ENCODE results near the gene FAM180A.
A peak's percentile ranks its signal among the peaks of the same experiment; 100 is the strongest.
"Not testable (repeated sequence)": the region's sequence is repeated elsewhere in the genome, so short reads cannot be mapped to it uniquely, and the experiment has no call there.

FAM180A gene

DNA sequence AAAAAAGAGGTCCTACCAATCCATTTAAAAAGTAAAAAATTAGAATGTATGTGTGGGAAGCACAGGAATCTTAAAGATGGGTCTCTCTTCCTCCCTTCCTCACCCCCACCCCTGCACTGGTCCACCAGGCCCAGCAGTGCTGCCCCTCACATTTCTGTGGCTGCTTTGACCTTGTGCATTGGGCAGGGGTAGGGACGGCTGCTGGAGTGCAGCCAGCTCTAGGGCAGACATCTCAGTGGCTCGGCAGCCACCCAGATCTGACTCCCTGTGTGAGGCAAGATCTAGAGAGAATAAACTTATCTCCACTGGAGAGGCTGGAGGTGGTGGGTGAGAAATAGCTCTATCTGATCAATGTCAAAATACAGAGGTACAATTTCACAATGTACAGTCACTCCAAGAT lies 6.7 kb downstream of the FAM180A start:
- no peak for DNase-seq (ENCODE audit: low spot score)

DNA sequence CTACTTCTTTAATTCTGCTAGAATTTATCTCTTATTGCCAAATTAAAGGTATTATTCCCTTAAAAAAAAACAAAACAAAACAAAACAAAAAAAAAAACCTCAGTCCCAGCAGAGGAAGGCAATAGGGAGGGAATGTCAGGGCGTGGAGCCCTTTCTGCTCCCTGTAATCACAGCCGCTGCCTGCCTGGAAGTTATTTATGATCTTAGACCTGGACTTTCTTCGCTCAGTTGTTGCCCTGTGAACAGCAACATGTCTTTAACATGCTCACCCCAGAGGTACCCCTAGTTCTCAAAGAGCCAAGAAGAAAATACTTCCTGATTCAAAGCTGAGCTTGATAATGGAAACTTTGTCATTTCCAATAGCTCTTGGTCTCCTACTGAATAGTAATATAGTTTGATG lies 7.7 kb downstream of the FAM180A start:
- no peak for DNase-seq (ENCODE audit: low spot score)

DNA sequence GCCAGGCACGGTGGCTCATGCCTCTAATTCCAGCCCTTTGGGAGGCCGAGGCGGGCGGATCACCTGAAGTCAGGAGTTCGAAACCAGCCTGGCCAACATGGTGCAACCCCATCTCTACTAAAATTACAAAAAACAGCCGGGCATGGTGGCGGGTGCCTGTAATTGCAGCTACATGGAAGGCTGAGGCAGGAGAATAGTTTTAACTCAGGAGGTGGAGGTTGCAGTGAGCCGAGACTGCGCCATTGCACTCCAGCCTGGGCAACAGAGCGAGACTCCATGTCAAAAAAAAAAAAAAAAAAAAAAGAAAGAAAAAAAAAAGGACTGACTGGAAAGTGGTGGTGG lies 11.3 kb downstream of the FAM180A start:
- not testable (repeated sequence) for DNase-seq (ENCODE audit: low spot score)

DNA sequence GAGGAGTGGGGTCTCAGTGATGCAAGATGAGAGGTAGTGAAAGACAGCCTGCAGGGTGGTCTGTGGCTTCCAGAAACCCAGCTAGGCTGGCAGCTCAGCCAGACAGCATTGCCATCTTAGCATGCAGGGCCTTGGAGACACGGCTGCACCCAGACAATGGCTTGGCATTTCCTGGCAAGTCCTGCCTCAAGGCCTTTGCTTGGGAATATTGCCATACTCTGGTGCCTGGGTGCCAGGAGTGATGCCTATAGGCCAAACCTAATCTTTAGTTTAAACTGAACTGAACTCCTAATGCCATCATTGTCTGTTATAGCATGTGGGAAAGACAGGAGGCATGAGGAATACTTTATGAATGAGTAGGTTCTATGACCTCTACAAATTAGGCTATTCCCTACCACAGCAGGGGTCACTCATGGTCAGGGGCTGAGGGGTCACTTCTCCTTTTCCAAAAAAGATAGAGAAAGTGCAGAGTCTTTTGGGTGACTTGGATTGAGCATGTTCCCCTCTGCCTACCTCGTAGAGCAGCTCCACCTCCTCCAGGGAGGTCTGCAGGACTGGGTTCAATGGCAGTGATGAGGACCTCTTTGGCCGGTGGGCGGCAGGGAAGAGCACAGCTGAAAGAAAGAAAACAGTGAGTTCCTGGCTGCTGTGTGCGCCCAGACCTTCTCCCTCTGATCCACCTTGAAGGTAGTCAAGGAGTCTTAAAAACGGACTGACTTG lies 11.9 kb downstream of the FAM180A start:
- DNase-seq (ENCODE audit: low spot score) = no peak

DNA sequence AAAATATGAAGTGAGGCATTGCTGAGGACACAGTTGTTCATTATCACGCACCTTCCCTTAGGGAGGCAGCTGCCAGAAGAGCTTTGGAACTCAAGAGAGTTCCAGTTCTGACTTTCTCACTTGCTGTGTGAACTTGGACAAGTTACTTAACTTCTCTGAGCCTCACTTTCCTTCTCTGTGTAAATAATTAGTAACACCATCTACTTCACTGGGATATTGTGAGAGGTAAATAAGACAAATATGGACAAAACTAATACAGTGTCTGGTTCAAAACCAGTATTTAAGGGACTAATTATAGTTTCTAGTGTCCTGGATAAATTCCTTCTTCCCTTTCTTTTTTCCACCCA lies 14.3 kb downstream of the FAM180A start:
- DNase-seq (ENCODE audit: low spot score) = no peak

GRCh38 chr7:135733603-135734342 lies 14.8 kb downstream of the FAM180A start:
- DNase-seq (ENCODE audit: low spot score) = no peak

GRCh38 chr7:135731131-135731530 lies 17.5 kb downstream of the FAM180A start:
- no peak for DNase-seq (ENCODE audit: low spot score)

DNA sequence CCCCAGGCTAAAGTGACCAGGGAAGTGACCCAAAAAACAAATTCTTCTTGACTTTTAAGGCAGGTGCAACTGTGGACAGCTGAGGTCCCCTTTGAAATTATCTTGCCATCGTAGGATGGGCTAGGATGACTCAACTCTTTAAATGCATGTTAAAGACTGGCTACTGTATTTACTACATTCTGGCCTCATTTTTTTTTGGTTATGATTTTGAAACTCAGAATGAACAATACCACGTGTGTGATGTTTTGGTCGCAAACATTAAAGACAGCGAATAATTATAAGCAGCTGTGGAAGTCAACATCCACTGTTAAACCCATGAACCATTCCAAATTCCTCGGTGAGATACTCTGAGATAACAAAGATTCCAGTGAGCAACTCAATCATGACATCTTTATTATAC lies 19.4 kb downstream of the FAM180A start:
- no peak for DNase-seq (ENCODE audit: low spot score)

DNA sequence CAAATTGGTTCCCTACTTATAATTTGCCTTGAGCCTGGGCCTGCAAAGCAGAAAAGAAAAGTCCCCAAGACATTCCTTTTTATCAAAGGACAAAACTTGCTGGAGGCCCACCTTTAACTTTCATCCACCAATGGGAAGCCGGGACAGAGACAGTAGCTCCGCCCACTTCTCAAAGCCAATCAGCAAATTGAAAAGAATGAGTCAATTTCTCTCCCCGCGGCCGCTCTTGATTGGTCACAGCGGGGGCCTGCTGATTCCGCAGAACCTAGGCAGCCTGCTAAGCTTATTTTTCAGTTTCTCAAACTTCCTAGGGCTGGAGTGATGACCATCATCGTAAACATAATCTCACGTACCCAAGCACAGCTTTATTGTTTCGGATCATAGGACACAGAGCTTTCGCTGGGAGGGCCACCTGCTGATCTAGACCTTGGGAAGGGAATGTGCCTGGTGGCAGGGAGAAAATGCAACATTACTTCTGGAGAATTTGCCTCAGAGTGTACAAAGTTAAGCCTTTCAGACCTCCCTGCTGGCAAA lies 20.4 kb downstream of the FAM180A start, which contains the start of gene SLC13A4:
Gene SLC13A4, minus strand, starts transcription at position 51 of the 534 bp plus-strand sequence. CDS start 690 bp downstream, outside the sequence.
- no peak for DNase-seq (ENCODE audit: low spot score)

GRCh38 chr7:135726911-135727673 lies 21.5 kb downstream of the FAM180A start:
- no peak for DNase-seq (ENCODE audit: low spot score)

DNA sequence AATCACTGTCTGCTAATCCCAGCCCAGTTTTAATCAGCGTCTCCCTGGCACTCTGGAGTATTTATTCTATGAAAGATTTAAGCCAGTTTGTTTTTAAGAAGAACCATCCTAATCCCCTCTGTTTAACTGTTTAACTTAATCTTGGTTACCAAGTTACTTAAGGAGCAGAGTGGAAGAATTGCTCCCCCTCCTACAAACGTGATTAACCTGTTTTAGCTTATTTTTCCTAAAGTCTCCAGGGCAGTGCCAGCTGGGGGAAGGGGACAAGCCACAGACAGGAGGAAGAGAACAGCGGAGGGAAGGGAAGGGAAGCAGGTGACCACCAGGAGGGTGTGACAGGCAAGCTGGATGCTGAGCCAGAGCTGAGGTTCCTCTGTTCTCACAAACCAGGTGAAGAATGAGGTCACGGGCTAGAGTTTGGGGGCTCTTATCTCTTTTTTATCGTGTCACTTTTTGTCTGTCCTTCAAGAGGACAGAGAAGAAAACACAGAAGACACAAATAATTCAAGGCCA lies 22.3 kb downstream of the FAM180A start:
- DNase-seq (ENCODE audit: low spot score) = no peak

- DNase-seq (ENCODE audit: low spot score) = no peak
Observed at GRCh38 chr7:135723411-135723810, 25.2 kb downstream of the FAM180A start.

DNA sequence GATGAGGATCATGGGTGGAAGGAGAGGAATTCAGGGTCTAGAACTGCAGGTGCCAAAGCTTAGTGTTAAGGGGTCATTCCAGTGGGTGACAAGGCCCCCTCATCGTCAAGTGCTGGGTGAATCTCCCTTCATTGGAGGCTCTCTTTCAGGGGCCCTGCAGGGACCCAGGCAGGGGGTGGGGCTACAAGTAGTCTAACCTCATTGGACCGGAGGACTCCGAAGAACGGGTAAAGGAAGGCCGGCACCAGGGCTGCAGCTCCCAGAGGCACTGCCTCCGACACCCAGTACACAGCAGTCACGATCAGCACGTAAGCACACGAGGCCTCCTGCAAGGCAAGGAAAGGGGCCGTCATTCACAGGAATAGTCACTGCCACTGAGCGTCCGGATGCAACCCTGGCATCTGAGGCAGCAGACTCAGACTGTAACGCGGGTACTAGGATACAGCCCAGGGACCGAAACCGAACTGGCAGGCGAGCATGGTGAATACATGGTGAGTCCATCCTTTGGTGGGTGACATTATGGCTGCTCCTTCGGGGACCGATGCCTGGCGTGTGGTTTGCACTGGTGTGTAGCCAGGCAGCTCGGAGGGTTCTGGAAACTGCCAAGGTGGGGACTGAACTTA lies 27.3 kb downstream of the FAM180A start:
- DNase-seq (ENCODE audit: low spot score) = no peak

GRCh38 chr7:135719688-135720087 lies 28.9 kb downstream of the FAM180A start:
- no peak for DNase-seq (ENCODE audit: low spot score)

- no peak for DNase-seq (ENCODE audit: low spot score)
Observed at GRCh38 chr7:135718794-135719437, 29.7 kb downstream of the FAM180A start.

- no peak for DNase-seq (ENCODE audit: low spot score)
Observed at GRCh38 chr7:135718219-135718618, 30.4 kb downstream of the FAM180A start.

- no peak for DNase-seq (ENCODE audit: low spot score)
Observed at GRCh38 chr7:135717693-135718092, 30.9 kb downstream of the FAM180A start.

- peak; percentile 89 for DNase-seq (ENCODE audit: low spot score)
Observed at GRCh38 chr7:135716677-135717238, 31.9 kb downstream of the FAM180A start.

GRCh38 chr7:135715673-135716072 lies 32.9 kb downstream of the FAM180A start:
- no peak for DNase-seq (ENCODE audit: low spot score)

DNA sequence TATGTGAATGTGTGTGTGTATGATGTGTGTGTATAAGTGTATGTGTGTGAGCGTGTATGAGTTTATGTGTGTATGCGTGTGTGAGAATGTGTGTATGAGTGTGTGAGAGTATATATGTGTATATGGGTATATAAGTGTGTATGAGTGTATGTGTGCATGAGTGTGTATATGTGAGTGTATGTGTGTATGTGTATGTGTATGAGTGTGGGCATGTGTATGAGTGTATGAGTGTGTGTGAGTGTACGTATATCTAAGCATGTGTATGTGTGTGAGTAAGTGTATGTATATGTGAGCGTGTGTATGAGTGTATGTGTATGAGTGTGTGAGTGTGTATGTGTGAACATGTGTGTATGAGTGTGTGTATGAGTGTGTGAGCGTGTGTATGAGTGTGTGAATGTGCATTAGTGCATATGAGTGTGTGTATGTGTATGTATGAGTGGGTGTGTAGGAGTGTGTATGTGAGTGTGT lies 33.5 kb downstream of the FAM180A start:
- DNase-seq (ENCODE audit: low spot score) = no peak

- peak; percentile 88 for DNase-seq (ENCODE audit: low spot score)
Observed at GRCh38 chr7:135714534-135715009, 34.0 kb downstream of the FAM180A start.
